ENCODE data around the gene PHC2. TPM values are rescaled to one million over a fixed set of nuclear protein-coding genes. Genes with fewer than 3 reads are reported as not detected.

PHC2 gene
- total RNA-seq, 4 donors from 2014 or later, result 70.2 to 114 (median 77.2) TPM

GRCh38 chr1:33438364-33439160 lies 7.7 kb upstream of the PHC2 start:
- TF ChIP-seq POLR2A (IDR thresholded peaks at IDR 0.05), result no peak
- TF ChIP-seq, protein P1, sequence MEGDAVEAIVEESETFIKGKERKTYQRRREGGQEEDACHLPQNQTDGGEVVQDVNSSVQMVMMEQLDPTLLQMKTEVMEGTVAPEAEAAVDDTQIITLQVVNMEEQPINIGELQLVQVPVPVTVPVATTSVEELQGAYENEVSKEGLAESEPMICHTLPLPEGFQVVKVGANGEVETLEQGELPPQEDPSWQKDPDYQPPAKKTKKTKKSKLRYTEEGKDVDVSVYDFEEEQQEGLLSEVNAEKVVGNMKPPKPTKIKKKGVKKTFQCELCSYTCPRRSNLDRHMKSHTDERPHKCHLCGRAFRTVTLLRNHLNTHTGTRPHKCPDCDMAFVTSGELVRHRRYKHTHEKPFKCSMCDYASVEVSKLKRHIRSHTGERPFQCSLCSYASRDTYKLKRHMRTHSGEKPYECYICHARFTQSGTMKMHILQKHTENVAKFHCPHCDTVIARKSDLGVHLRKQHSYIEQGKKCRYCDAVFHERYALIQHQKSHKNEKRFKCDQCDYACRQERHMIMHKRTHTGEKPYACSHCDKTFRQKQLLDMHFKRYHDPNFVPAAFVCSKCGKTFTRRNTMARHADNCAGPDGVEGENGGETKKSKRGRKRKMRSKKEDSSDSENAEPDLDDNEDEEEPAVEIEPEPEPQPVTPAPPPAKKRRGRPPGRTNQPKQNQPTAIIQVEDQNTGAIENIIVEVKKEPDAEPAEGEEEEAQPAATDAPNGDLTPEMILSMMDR (IDR thresholded peaks at IDR 0.05), result no peak
- intact Hi-C loops (cut with DNase I; ENCODE audit: low total_unique reads), result no loop called here
- no peak for DNase-seq (ENCODE audit: low spot score in 2 of 2)
- 80 to 89% methylated on average over 6 of the region's 6 CpGs for WGBS, 2 donors
- no peak overlapping the region for H3K4me3 ChIP-seq (ENCODE audit: low read depth, poor library complexity, severe bottlenecking)

- no peak overlapping the region for H3K4me3 ChIP-seq (ENCODE audit: low read depth, poor library complexity, severe bottlenecking)
- intact Hi-C loops (cut with DNase I; ENCODE audit: low total_unique reads), result no loop called here
- TF ChIP-seq, protein P1 (IDR thresholded peaks at IDR 0.05), result no peak
- 81 to 91% methylated on average over 4 of the region's 4 CpGs for whole genome bisulfite sequencing, 2 donors
- no peak for DNase-seq (ENCODE audit: low spot score in 2 of 2)
Observed at GRCh38 chr1:33436557-33437285, 5.8 kb upstream of the PHC2 start.

DNA sequence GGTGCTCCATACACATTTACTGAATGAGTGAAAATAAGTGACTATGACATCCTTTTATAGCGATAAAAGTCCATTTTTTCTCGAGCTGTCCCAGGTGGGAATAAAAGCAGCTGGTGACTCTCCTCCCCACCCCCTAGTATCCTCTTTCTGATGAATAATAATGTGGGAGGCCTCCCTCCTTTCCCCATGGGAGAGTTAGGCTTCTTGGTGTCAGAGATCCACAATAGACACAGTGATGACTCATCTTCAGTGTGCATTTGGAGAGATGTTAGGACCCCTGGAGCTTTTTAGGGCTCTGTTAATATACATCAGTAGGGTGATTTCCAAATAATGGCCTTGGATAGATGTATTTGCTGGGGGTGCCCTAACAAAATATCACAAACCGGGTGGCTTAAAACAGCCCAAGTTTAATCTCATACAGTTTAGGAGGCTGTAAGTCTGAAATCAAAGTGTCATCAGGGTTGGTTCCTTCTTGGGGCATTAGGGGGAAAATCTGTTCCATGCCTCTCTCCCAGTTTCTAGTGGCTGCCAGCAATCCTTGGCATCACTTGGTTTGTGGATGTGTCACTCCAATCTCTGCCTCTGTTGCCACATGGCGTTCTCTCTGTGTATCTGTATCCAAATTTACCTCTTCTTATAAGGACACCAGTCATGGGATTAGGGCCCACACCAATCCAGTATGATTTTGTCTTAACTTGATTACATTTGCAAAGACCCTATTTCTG lies 4.4 kb upstream of the PHC2 start:
- intact Hi-C loops (cut with DNase I; ENCODE audit: low total_unique reads), result no loop called here

DNA sequence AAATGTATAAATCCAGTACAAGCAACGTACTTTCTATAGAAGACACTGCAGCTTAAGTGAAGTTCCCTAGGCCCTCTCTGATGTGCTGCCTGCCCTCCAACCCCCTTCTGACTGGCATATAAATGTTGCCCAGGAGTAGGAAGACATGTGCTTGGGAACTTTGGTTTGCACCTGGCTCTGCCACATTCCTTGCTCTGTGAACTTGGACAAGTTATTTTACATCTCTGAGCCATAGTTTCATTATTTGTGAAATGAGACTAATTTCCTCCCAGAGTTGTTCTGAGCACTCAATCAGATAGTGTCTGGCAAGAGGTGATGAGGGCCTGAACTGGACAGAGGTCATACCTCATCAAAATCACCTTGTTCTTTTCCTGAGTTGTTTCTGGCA lies 3.5 kb upstream of the PHC2 start:
- DNase-seq (ENCODE audit: low spot score in 2 of 2), result no peak
- TF ChIP-seq POLR2A (IDR thresholded peaks at IDR 0.05), result no peak
- TF ChIP-seq, protein P1 (IDR thresholded peaks at IDR 0.05), result no peak
- WGBS, 2 donors, result 89 to 91% methylated on average over 1 of the region's 1 CpG
- H3K4me3 ChIP-seq (ENCODE audit: low read depth, poor library complexity, severe bottlenecking), result no peak overlapping the region
- intact Hi-C loops (cut with DNase I; ENCODE audit: low total_unique reads), result no loop called here

More for the DNA sequence above, 4.4 kb upstream of the PHC2 start:
- no peak for TF ChIP-seq POLR2A (IDR thresholded peaks at IDR 0.05)
- TF ChIP-seq, protein P1 (IDR thresholded peaks at IDR 0.05), result no peak
- WGBS, 2 donors, result 62 to 71% methylated on average over 4 of the region's 4 CpGs
- no peak overlapping the region for H3K4me3 ChIP-seq (ENCODE audit: low read depth, poor library complexity, severe bottlenecking)
- no peak for DNase-seq (ENCODE audit: low spot score in 2 of 2)

DNA sequence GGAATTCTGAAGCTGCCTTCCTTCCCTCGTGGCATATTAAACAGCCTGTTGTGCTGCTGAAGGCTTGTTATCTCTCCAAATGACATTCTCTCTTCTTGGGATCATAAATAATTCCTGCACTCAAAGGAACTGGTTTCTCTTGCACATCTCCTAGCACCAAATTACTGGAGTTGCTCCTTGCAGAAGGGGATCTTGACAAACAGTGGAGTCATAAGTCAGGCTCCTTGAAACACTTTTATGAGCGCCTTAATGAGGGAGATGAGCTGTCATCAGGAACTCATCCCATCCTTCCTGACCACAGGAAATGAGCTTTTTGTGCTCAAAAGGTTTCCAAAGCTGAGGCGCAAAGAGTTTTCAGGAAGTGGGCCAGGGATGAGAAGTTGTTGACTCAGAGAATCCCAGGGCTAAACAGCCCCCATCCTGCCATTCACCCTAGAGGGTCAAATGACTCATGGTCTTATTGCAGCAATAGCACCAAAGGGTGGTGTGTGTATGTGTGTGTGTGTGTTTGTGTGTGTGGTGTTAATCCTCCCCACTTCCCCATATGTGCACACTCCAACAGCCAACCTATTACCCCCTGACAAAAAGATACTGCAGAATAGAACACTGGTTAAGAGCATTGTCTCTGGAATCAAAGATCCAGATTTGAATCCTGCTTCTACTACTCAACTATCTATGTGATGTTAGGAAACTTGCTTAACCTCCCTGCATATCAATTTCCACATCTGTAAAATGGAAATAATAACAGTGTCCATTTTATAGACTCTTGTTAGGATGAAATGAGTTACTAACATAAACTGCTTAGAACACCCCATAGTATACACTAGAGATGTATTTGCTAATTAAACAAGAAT lies 2.8 kb upstream of the PHC2 start:
- TF ChIP-seq, protein P1 (IDR thresholded peaks at IDR 0.05), result no peak
- TF ChIP-seq POLR2A (IDR thresholded peaks at IDR 0.05), result no peak
- 13 to 14% methylated on average over 3 of the region's 3 CpGs for WGBS, 2 donors
- H3K4me3 ChIP-seq (ENCODE audit: low read depth, poor library complexity, severe bottlenecking), result no peak overlapping the region
- intact Hi-C loops (cut with DNase I; ENCODE audit: low total_unique reads), result no loop called here
- peak; percentile 82 to 86 for DNase-seq (ENCODE audit: low spot score in 2 of 2)

Data from lower leg skin (tissue), 4 donors.